GM19240 (cell line): ENCODE measurements around the gene TNS3.

ENCODE experiments used
- DNase-seq: peaks from one replicate; pipeline ENCODE4 v3.0.0; 2011; ENCODE audit warnings: low spot score; ENCODE audit not compliant: insufficient read length

Gene TNS3

DNA sequence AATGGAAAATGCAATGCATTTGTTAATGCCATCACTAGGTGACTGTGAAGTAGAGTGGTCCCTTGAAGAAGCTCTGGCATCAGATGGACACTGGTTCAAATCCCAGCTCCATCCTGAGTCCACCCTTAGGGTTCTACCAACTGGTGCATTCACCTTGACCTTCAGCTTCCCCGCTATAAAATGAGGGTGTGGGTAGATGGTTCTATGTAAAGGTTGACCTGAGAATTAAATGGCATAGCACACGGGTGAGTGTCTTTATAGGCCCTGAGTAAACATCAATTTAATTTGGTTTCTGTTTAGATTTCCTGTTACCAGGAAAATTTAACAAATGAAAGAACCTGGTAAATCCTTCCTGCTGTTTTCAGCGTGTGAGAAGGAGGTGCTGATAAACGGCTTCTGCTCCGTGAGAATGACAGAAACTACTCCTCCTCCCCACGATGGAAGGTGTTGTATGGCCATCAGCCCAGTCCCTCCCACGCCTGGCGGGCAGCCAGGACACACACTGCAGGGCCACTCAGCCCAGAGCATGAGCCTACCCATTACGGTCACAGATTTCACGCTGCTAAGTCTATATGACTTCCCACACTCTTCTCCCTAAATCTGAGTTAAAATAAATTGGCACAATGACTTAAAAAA lies 210.1 kb downstream of the TNS3 start:
- DNase-seq = no peak

DNA sequence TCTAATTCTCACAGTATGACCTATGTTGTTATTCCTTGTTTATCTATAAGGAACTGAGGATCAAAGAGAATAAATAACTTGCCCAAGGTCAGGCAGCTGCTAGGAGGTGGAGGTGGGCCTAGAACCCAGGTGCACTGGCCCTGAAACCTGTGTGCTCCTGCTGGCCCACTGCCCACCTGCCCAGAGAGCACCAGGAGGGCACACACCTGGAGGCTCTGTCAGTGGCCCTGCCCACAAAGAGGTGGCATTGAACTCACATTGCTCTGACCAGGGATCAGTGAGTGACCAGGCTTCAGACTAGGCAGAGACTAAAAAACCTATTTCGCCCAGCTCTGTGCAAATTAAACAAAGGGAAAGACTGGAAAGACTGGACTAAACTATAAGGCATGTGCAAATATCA lies 210.6 kb downstream of the TNS3 start:
- no peak for DNase-seq

GRCh38 chr7:47370461-47371042 lies 211.4 kb downstream of the TNS3 start:
- DNase-seq = no peak

GRCh38 chr7:47369736-47370135 lies 212.2 kb downstream of the TNS3 start:
- no peak for DNase-seq

DNA sequence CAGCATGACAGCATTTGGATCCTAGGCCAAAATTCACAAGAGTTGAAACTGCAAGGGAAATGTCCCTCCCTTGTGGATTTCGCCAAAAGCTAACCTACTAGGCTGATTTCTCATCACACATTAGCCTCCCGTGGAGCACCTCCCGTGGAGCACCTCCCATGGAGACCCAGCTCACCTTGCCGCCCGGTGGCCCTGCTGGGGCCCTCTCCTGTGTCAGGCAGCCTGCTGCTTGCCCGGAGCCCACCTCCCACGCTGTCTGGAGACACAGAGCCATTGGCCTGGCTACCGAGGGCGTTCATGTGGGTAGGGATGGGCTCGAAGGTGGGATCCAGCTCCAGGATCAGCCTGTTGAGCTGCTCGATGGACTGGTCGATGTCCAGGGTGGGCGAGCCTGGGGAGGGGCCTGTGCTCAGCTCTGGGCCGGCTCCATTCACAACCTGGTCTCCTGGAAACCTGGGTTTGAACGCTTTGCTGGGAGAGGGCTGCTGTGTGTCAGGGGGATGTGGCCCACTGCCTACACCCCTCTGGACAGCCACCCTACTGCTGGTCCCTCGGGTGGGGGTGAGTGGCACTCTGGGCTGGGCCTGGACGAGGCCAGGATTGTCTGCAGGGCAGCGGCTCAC lies 213.6 kb downstream of the TNS3 start:
- DNase-seq = no peak

- DNase-seq = no peak
Observed at GRCh38 chr7:47367369-47367768, 214.5 kb downstream of the TNS3 start.

DNA sequence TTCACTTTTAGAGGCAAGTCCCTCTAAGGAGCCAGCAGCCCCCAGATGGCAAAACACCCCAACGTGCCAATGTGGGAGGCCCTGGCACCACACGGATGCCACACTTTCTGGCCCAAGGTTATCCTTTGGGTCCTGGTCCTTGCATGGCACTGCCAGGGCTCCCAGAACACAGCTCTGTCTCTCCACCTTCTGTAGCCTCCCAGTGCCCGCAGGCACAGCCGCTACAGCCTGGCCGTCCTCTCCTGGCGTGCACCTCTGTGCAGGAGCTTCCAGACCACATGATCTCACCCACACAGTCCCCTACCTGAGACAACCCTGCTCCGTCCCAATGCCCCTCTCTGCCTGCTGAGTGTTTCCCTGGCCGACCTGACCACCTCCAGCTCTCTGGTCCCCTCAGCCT lies 215.0 kb downstream of the TNS3 start:
- no peak for DNase-seq

- DNase-seq = no peak
Observed at GRCh38 chr7:47366211-47366610, 215.7 kb downstream of the TNS3 start.

DNA sequence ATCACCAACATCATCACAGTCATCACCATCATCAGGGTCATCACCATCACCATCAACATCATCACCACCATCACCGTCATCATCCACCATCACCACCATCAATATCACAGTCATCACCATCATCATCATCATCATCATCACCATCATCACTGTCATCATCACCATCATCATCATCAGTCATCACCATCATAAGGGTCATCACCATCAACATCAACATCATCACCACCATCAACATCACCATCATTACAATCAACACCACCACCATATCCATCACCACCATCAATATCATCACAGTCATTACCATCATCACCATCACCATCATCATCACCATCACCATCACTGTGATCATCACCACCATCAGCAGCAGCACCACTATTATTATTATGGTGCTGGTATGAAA lies 218.9 kb downstream of the TNS3 start:
- DNase-seq = no peak

GRCh38 chr7:47361746-47362215 lies 220.1 kb downstream of the TNS3 start:
- DNase-seq = no peak

DNA sequence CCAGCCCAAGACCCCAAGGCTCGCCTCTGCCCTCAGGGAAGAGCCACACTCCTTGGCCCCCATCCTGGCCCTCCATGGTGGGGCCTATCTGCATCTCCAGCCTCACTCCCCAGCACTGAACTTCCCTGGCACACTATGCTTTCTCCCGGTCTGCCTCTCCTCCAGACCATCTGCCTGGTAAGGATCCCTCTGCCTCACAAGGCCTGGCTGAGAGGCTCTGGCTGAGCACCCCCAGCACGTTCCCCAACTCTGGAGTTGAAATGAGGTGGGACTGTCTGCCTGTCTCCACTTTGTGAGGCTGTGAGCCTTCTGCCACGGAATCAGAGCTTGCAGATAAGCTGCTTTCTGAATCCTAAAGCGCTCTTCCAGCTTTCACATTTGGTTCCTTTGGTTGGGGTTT lies 220.7 kb downstream of the TNS3 start:
- DNase-seq = no peak

GRCh38 chr7:47360301-47360900 lies 221.5 kb downstream of the TNS3 start:
- no peak for DNase-seq

GRCh38 chr7:47358944-47359588 lies 222.8 kb downstream of the TNS3 start:
- DNase-seq = no peak

DNA sequence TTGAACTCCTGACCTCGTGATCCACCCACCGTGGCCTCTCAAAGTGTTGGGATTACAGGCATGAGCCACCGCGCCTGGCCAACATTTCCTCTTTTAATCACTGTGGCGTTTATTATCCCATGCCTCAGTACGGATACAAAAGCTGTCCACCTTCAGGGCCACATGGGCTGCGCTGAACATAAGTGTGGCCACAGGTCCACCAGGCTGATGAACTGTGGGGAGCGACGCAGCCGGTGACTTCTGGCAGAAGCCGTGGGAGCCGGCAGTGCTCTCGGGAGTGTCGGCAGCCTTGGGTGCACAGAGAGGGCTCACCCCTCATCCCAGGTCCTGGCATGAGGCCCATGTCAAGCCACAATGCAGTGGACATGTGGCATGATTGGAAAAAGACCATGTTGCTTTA lies 223.6 kb downstream of the TNS3 start:
- no peak for DNase-seq

DNA sequence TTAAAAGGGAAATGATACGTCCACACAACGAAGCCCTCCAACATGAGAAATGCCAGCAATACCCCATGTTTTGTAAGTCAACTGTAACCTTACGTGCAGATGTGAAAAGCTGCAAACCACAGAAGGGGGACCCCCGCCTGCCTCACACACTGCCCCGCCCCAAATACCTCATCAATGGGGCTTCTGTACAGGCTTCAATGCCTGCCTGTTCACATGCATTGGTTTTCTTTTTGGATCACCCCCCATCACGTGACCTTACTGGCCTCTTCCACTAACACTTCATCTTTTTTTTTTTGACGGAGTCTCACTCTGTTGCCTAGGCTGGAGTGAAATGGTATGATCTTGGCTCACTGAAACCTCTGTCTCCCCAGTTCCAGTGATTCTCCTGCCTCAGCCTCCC lies 224.0 kb downstream of the TNS3 start:
- DNase-seq = no peak

DNA sequence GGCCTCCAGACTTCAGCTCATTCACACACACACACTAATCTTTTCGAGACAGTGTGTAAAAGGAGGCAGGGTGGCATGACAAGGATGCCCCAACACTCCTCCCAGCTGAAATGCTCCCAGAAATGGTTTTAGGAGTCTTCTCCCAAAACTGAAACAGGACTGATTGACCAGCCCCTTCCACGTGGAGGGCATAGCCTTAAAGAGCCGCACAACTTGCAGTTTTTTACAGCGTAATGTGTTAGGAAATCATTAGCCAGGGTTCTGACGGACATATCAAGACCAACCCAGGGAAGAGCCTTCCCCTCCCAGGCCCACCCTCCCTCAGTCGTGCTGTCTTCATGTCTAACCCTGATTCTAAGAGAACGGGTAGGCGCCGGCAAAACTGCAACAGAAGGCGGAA lies 224.6 kb downstream of the TNS3 start:
- no peak for DNase-seq

DNA sequence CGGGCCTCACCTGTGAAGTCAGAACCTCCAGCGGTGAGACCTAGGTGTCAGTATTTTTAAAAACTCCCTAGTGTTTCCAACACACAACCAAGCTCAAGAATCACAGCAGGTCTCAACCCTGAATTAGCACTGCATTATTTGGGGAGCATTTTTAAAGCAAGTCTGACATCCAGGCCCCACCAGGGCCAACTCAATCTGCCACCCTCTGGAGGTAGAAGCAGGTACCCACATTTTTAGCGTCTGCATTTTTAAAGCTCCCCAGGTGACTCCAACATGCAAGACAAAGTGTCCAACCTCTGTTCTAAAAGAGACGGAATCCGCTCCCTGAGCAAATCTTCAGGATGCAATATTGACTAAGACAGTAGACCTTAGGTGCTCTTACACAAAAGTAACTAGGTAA lies 225.7 kb downstream of the TNS3 start:
- no peak for DNase-seq

- no peak for DNase-seq
Observed at GRCh38 chr7:47355684-47356083, 226.2 kb downstream of the TNS3 start.

DNA sequence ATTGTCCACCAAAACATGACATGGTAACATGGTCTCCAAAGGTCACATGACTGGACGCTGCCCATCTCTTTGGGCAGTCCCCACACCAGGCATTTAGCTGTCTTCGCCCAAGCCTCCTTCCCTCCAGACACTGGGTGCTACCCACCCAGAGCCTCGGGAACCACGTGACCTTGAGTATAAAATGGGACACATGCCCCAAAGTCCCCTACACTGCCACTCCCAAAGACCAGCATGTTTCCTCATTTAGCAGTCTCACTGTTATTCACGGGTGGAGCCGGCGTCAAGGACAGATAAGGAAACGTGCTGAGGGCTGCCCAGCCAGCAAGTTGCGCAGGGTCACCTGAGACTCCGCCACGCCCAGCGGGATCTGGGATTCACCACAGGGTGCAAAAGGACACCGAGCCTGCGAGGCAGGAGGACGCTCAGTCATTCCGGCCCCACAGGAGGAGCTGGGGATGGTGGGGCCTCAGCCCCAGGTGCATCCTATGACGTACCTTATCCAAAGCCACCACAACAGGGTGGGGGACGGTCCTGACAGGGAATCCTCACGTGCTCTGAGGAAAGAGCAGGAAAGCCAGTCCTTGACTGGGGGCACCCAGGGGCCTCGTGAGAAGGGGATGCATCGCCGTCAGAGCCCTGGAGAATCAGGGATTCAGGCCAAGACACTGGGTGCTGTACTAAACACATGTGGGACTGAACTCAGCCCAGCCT lies 226.9 kb downstream of the TNS3 start:
- no peak for DNase-seq

DNA sequence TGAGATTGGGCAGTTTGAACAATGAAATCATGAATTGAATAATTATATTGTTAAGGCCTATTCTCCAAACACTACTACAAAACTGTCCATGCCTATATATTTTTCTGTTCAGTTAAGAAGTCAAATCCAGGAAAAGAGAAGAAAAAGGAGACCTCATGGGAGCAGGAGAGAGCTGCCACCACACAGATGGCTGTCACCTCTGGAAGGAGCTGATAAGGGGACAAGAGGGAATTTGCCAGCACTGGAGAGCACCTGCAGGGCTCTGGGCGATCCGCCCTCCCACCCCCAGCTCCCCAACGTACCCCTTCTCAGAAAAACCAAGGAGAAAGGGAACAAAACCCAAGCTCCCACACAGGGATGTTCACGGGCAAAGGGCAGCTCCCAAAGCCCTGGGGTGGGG lies 227.8 kb downstream of the TNS3 start:
- DNase-seq = no peak

- no peak for DNase-seq
Observed at GRCh38 chr7:47352394-47352968, 229.4 kb downstream of the TNS3 start.
